ENCODE measurements around the gene SYF2.

- no peak for TF ChIP-seq POLR2A (IDR thresholded peaks at IDR 0.05; ENCODE audit: low read depth, low read length)
- no peak for TF ChIP-seq POLR2AphosphoS5 (IDR thresholded peaks at IDR 0.05; ENCODE audit: low read depth, low read length)
These were observed 16.2 kb downstream of the SYF2 start for GRCh38 chr1:25216123-25216522.
